Type B pancreatic cell (in vitro differentiated cells): ENCODE results near the gene NPAS3. TPM values are rescaled to one million over a fixed set of nuclear protein-coding genes. Genes with fewer than 3 reads are reported as not detected.

ENCODE experiments used
- DNase-seq: peaks from one replicate; pipeline ENCODE4 v3.0.0; 2021; ENCODE audit warnings: mixed read lengths; ENCODE audit not compliant: unreplicated experiment; ENCODE audit errors: extremely low spot score
- H3K27ac Mint-ChIP-seq: 2 replicates; pipeline ENCODE4 v1.8.0; 2021; ENCODE audit warnings: mild to moderate bottlenecking, mixed read lengths
- H3K27me3 Mint-ChIP-seq: 2 replicates; pipeline ENCODE4 v1.8.0; 2021; ENCODE audit warnings: mixed read lengths
- H3K36me3 Mint-ChIP-seq: 2 replicates; pipeline ENCODE4 v1.8.0; 2021; ENCODE audit warnings: mixed read lengths
- H3K4me1 Mint-ChIP-seq: one replicate; pipeline ENCODE4 v1.8.0; 2021; ENCODE audit warnings: mixed read lengths; ENCODE audit not compliant: unreplicated experiment
- H3K4me3 Mint-ChIP-seq: 2 replicates; pipeline ENCODE4 v1.8.0; 2021; ENCODE audit warnings: mild to moderate bottlenecking, mixed read lengths
- H3K9me3 Mint-ChIP-seq: 2 replicates; pipeline ENCODE4 v1.8.0; 2021; ENCODE audit warnings: mixed read lengths
- total RNA-seq: library from RNA; stranded (reverse); gene quantifications from 2 replicates; pipeline ENCODE4 v1.2.1, GENCODE V29; 2021; ENCODE audit warnings: low replicate concordance
- TF ChIP-seq, protein P1 (sequence below): fragments of 200-600 bp; sonication (generic); conservative IDR thresholded peaks from 2 replicates; pipeline ENCODE4 v1.5.0; 2021; ENCODE audit warnings: antibody characterized with exemption, mild to moderate bottlenecking

NPAS3 gene
- total RNA-seq, 1 donor from 2014 or later: 8.7 TPM

DNA sequence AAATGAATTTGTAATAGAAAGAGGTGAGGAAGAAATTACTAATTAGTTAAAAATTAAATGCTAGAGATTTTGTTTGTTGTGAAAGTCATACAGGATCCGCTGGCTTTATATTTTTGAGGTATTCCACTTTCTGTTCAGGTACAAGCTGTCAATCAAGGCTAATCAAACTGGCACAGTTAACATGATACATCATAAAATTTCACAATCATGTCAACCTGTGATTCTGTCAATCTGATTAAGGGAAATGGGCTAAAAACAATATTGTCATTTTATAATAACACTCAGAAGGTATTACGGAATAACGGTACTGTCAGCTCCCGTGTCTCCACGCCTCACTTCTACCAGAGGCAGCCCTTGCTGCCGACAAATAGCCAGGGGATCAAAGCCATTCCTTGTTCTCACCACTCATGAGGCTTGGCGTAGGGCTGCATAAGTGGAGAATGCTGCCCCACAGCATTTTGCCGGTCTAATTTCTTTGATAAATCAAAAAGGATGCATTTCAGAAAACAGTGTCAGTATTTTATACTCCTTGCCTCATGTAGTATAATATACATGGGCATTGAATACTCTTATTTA is 352.9 kb downstream of the NPAS3 start:
- no peaks in the 10 kb centered on the region for H3K36me3 Mint-ChIP-seq
- no peak for DNase-seq
- no peak overlapping the region for H3K4me3 Mint-ChIP-seq
- H3K27me3 Mint-ChIP-seq: no peaks in the 10 kb centered on the region
- no peak overlapping the region for H3K27ac Mint-ChIP-seq
- H3K4me1 Mint-ChIP-seq: no peaks in the 10 kb centered on the region
- no peaks in the 10 kb centered on the region for H3K9me3 Mint-ChIP-seq
- TF ChIP-seq, protein P1, sequence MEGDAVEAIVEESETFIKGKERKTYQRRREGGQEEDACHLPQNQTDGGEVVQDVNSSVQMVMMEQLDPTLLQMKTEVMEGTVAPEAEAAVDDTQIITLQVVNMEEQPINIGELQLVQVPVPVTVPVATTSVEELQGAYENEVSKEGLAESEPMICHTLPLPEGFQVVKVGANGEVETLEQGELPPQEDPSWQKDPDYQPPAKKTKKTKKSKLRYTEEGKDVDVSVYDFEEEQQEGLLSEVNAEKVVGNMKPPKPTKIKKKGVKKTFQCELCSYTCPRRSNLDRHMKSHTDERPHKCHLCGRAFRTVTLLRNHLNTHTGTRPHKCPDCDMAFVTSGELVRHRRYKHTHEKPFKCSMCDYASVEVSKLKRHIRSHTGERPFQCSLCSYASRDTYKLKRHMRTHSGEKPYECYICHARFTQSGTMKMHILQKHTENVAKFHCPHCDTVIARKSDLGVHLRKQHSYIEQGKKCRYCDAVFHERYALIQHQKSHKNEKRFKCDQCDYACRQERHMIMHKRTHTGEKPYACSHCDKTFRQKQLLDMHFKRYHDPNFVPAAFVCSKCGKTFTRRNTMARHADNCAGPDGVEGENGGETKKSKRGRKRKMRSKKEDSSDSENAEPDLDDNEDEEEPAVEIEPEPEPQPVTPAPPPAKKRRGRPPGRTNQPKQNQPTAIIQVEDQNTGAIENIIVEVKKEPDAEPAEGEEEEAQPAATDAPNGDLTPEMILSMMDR: no peak

GRCh38 chr14:33294419-33294818 is 355.7 kb downstream of the NPAS3 start:
- H3K4me3 Mint-ChIP-seq: no peak overlapping the region
- H3K36me3 Mint-ChIP-seq: no peaks in the 10 kb centered on the region
- no peak for DNase-seq
- H3K27ac Mint-ChIP-seq: no peak overlapping the region
- TF ChIP-seq, protein P1: no peak
- H3K9me3 Mint-ChIP-seq: no peaks in the 10 kb centered on the region
- H3K4me1 Mint-ChIP-seq: peaks cover 3% of the 10 kb centered on the region
- no peaks in the 10 kb centered on the region for H3K27me3 Mint-ChIP-seq

GRCh38 chr14:33297565-33297964 is 358.9 kb downstream of the NPAS3 start:
- peaks cover 3% of the 10 kb centered on the region for H3K4me1 Mint-ChIP-seq
- H3K9me3 Mint-ChIP-seq: no peaks in the 10 kb centered on the region
- DNase-seq: no peak
- H3K4me3 Mint-ChIP-seq: no peak overlapping the region
- no peaks in the 10 kb centered on the region for H3K27me3 Mint-ChIP-seq
- no peak overlapping the region for H3K27ac Mint-ChIP-seq
- TF ChIP-seq, protein P1: no peak
- H3K36me3 Mint-ChIP-seq: no peaks in the 10 kb centered on the region

DNA sequence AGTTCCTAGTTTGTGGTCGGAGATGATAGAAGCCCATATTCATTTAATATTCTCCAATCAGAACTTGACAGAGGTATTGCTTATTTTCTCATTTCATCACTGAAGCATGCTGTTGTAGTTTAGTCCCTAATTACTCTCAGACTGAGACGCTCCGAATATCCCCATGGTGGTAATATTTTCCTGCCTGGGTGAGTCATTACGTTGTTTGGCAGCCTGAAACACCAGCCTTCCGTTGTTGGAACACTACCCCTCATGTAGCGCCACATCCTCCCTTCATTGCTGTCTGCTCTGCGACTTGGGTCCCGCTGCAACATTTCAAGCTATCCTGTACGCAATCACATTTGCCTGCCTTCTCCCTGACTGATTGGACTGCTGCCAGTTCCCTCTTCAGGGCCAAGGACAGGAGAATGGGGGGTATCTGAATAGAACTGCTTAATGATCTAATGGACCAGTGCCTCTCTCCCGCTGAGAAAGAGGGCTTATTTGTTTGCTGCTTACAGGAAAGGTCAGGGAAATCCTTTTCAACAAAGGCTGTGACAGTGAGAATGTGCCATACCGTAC is 369.1 kb downstream of the NPAS3 start:
- no peaks in the 10 kb centered on the region for H3K36me3 Mint-ChIP-seq
- TF ChIP-seq, protein P1: no peak
- H3K9me3 Mint-ChIP-seq: no peaks in the 10 kb centered on the region
- DNase-seq: no peak
- H3K27me3 Mint-ChIP-seq: no peaks in the 10 kb centered on the region
- H3K27ac Mint-ChIP-seq: no peak overlapping the region
- H3K4me3 Mint-ChIP-seq: no peak overlapping the region
- peaks cover 8% of the 10 kb centered on the region for H3K4me1 Mint-ChIP-seq

GRCh38 chr14:33309106-33309505 is 370.4 kb downstream of the NPAS3 start:
- H3K4me3 Mint-ChIP-seq: no peak overlapping the region
- H3K4me1 Mint-ChIP-seq: peaks cover 8% of the 10 kb centered on the region
- DNase-seq: no peak
- H3K27me3 Mint-ChIP-seq: no peaks in the 10 kb centered on the region
- no peaks in the 10 kb centered on the region for H3K9me3 Mint-ChIP-seq
- TF ChIP-seq, protein P1: no peak
- H3K36me3 Mint-ChIP-seq: no peaks in the 10 kb centered on the region
- no peak overlapping the region for H3K27ac Mint-ChIP-seq
